ENCODE results near the gene CHST11. TPM values are rescaled to one million over a fixed set of nuclear protein-coding genes. Genes with fewer than 3 reads are reported as not detected.

Gene CHST11
- total RNA-seq, 1 donor from 2014 or later, result 44.9 TPM

DNA sequence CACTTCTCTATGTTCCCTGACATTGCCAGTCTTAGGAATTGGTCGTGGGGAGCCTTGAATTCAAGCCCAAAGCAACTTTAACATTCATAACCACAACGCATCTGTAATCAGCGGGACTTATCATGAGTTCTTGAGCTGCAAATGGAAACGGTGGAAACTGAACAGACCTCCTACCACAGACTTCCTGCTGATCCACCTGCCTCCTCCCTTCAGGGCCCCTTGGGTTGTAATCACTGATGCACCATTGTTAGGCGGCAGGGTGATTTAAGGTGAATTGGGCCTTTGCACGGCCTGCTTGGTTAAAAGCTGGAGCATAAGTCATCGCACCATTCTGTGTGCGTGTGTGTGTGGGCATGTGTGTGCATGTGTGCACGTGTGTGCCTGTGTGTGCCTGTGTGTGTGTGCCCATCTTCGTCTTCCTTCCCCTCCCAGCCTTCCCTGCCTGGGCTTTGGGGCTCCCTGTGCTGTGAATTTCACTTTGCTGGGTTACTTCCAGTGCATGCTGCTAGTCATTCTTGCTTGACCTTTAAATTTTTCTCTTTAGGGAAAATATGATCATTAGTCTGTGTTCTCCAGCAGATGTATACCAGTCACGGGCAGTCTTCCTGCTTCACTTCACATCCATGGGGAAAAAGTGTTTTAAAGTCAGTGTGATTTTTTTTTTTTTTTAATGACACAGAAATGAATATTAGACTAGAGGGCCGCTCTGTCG is 29.1 kb downstream of the CHST11 start:
- peak; percentile 85 for DNase-seq
- Mint-ChIP-seq H3K4me1 (peaks cover 84% of the 10 kb centered on the region), H3K9me3 (no peaks in the 10 kb centered on the region), H3K4me3 (peak overlapping the region; percentile 62), H3K27me3 (no peaks in the 10 kb centered on the region), H3K36me3 (ENCODE audit: low read depth) (peaks cover 46% of the 10 kb centered on the region), H3K27ac (peak overlapping the region; percentile 83)
- intact Hi-C loops (cut with micrococcal nuclease), result loop anchor here (1.0 to 2.0 kb wide), 3 partner anchors 8 to 27 kb away; no protein-coding TSS in a partner anchor

DNA sequence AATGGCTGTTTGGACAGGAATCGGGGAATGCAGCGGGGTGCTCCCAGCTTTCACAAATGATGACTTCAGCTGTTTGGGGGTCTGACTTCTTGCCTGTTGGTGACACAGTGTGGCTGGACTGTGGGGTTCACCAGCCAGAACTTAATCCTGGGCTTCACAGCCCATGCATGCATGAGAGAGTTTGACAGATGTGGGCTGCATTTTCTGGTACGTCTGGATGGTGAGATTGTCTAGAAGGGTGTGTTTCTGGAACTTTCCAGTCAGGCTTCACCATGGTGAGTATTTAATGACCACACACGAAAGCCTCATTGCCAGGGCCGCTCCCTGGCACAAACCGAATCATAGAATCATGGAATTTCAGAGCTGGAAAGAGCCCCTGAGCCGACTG is 29.6 kb downstream of the CHST11 start:
- Mint-ChIP-seq H3K4me1 (peaks cover 82% of the 10 kb centered on the region), H3K27ac (peak overlapping the region; percentile 30), H3K36me3 (ENCODE audit: low read depth) (peaks cover 42% of the 10 kb centered on the region), H3K27me3 (no peaks in the 10 kb centered on the region), H3K9me3 (no peaks in the 10 kb centered on the region), H3K4me3 (peak overlapping the region; percentile 20)
- no peak for DNase-seq
- intact Hi-C loops (cut with micrococcal nuclease), result no loop called here

DNA sequence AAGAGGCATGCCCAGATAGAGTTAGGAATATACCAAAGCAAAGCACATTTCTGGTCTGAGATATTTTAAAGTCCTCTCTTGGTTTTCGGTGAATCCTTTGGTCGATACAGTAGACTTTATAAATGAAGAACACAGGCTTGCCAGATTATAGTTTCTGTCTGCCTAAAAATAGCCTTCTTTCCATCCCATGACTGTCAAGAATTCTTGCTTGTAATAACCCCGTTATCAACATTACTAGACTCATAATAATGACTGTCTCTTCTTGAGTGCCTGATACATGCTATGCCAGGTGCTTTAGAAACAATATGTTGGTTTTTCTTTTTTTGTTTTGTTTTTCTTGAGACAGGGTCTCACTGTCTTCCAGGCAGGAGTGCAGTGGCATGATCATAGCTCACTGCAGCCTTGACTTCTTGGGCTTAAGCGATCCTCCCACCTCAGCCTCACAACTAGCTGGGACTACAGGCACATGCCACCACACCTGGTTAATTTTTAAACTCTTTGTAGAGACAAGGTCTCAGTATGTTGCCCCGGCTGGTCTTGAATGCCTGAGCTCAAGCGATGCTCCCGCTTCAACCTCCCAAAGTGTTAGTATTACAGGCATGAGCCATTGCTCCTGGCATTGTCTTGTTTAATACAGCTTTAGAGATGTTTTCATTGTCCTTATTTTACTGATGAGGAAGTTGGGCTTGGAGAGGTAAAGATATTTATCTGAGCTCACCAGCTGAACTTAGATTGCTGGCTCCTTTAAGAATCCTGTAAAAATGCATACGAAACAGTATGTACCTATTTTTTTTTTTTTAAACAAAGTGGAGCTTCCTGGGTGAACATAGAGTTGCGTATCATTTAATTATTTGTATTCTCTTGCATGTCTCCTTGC is 30.4 kb downstream of the CHST11 start:
- DNase-seq, result no peak
- H3K36me3 Mint-ChIP-seq (ENCODE audit: low read depth), result peaks cover 38% of the 10 kb centered on the region
- no peaks in the 10 kb centered on the region for H3K27me3 Mint-ChIP-seq
- H3K27ac Mint-ChIP-seq, result peak overlapping the region; percentile 45
- H3K4me1 Mint-ChIP-seq, result peaks cover 79% of the 10 kb centered on the region
- no peaks in the 10 kb centered on the region for H3K9me3 Mint-ChIP-seq
- intact Hi-C loops (cut with micrococcal nuclease), result no loop called here
- no peak overlapping the region for H3K4me3 Mint-ChIP-seq

DNA sequence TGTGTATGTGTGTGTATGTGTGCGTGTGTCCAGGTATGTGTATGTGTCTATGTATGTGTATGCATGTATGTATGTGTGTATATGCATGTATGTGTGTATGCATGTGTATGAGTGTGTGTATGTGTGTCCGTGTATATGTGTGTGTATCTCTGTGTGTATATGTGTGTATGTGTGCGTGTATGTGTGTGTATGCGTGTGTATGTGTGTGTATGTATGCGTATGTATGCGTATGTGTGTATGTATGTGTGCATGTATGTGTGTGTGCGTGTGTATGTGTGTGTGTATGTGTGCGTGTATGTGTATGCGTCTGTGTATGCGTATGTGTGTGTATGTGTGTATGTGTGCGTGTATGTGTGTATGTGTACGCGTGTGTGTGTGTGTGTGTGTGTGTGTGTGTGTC is 31.6 kb downstream of the CHST11 start:
- no peak overlapping the region for H3K4me3 Mint-ChIP-seq
- no peaks in the 10 kb centered on the region for H3K9me3 Mint-ChIP-seq
- DNase-seq, result no peak
- H3K27ac Mint-ChIP-seq, result peak overlapping the region; percentile 23
- H3K27me3 Mint-ChIP-seq, result no peaks in the 10 kb centered on the region
- peaks cover 78% of the 10 kb centered on the region for H3K4me1 Mint-ChIP-seq
- intact Hi-C loops (cut with micrococcal nuclease), result no loop called here
- H3K36me3 Mint-ChIP-seq (ENCODE audit: low read depth), result peaks cover 32% of the 10 kb centered on the region

DNA sequence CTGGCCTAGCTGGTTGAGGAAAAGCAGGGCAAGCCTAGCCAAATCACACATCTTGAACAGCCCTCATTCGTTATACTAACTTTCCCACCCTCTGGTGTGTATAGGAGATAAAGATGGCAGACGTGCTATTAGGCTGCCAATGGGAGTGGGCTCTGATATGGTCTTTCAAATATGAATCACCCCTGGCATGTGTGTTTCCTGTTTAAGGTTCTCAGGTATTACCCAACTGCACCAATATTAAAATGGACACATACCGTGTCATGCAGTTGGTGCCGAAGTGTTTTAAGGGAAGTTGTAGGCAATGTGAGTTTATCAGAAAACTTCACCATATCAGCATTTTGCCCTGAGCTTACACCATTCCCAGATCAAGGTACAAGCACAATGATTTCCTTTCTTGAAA is 33.4 kb downstream of the CHST11 start:
- peak overlapping the region; percentile 54 for H3K27ac Mint-ChIP-seq
- no peak for DNase-seq
- no peaks in the 10 kb centered on the region for H3K9me3 Mint-ChIP-seq
- intact Hi-C loops (cut with micrococcal nuclease), result no loop called here
- peaks cover 31% of the 10 kb centered on the region for H3K36me3 Mint-ChIP-seq (ENCODE audit: low read depth)
- peak overlapping the region; percentile 29 for H3K4me3 Mint-ChIP-seq
- H3K27me3 Mint-ChIP-seq, result no peaks in the 10 kb centered on the region
- H3K4me1 Mint-ChIP-seq, result peaks cover 78% of the 10 kb centered on the region

DNA sequence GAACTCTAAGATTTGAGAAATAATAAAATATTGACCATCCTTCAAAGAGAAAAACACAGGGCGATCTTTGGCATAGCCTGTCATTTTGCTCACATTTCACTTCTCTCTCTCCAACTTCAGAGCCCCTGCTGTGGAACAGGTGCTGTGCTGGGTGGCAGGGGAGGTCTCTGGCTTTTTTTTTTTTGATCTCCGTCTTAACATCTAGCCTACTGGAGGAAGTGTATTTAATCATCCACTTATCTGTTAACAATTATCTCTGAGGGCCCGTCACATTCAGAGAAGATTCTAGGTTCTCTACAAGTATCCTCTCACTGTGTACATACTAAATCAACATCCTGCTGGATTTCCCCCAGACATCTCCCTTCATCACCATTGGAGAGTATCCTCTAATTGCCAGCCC is 34.1 kb downstream of the CHST11 start:
- H3K27me3 Mint-ChIP-seq, result no peaks in the 10 kb centered on the region
- intact Hi-C loops (cut with micrococcal nuclease), result no loop called here
- peak overlapping the region; percentile 54 for H3K27ac Mint-ChIP-seq
- H3K36me3 Mint-ChIP-seq (ENCODE audit: low read depth), result peaks cover 33% of the 10 kb centered on the region
- peak overlapping the region; percentile 29 for H3K4me3 Mint-ChIP-seq
- H3K9me3 Mint-ChIP-seq, result no peaks in the 10 kb centered on the region
- peaks cover 73% of the 10 kb centered on the region for H3K4me1 Mint-ChIP-seq
- no peak for DNase-seq

DNA sequence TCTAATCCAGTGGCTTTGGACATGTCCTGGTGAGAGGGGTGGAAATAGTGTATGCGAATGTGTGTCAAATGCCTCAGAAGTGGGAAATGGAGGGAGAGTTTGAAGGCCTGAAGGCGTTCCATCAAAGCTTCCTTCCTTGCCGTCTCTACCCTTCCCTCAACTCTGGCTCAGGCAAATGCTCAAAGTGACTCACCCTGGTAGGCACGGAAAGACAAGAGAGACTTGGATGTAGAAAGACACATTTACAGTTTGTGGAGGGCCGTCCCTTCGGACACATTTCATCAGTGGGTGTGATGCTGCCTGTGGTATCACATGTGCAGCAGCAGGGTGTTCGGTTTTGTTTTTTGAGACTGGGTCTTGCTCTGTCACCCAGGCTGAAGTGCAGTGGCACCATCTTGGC is 36.7 kb downstream of the CHST11 start:
- Mint-ChIP-seq H3K4me1 (peaks cover 70% of the 10 kb centered on the region), H3K9me3 (no peaks in the 10 kb centered on the region), H3K27ac (peak overlapping the region; percentile 77), H3K36me3 (ENCODE audit: low read depth) (peaks cover 30% of the 10 kb centered on the region), H3K4me3 (no peak overlapping the region), H3K27me3 (no peaks in the 10 kb centered on the region)
- DNase-seq, result no peak
- intact Hi-C loops (cut with micrococcal nuclease), result no loop called here

DNA sequence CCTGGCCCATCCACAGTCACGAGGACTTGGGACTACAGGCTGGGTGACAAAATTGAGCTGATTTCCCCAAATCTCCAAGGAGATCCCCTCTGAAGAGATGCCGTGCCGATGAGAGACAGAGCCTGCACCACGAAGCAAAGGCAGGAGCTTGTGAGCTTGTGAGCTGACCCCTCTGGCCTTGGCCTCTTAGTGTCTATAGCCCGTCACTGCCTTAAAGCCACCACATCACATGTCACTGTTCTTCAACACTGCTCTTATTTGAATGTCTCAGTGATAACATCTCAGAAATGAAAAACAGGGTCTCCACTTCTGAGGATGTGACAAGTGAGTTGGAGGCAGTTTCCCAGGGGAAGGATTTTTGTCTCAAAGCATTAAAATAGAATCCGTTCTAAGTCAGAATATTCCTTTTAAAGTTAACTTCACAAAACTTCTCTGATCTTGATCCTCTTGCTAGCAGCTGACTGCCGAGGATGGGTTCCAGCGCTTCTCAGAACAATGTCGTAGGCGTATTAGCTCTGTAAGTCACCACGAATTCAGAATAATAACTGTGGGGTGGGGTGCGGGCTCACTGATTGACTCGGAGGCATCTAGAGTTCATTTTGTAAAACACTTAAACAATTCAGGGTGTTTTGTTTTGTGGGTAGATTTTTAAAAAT is 37.5 kb downstream of the CHST11 start:
- peaks cover 74% of the 10 kb centered on the region for H3K4me1 Mint-ChIP-seq
- intact Hi-C loops (cut with micrococcal nuclease), result loop anchor here (1.0 to 2.0 kb wide), 3 partner anchors 9 to 201 kb away; no protein-coding TSS in a partner anchor
- peak overlapping the region; percentile 81 for H3K4me3 Mint-ChIP-seq
- no peaks in the 10 kb centered on the region for H3K9me3 Mint-ChIP-seq
- peak; percentile 77 for DNase-seq
- H3K27ac Mint-ChIP-seq, result peak overlapping the region; percentile 81
- no peaks in the 10 kb centered on the region for H3K27me3 Mint-ChIP-seq
- peaks cover 32% of the 10 kb centered on the region for H3K36me3 Mint-ChIP-seq (ENCODE audit: low read depth)

DNA sequence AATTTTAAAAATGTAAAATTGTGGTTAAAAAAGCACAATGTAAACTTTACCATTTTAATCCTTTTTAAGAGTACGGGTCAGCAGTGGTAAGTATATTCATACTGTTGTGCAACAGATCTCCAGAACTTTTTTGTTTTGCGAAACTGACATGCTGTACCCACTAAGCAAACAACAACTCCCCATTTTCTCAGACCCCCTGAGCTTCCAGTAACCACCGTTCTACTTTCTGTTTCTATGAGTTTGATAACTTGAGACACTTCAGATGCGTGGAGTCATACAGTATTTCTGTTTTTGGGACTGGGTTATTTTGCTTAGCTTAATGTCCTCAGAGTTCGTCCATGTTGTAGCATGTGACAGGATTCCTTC is 38.0 kb downstream of the CHST11 start:
- DNase-seq, result peak; percentile 74

DNA sequence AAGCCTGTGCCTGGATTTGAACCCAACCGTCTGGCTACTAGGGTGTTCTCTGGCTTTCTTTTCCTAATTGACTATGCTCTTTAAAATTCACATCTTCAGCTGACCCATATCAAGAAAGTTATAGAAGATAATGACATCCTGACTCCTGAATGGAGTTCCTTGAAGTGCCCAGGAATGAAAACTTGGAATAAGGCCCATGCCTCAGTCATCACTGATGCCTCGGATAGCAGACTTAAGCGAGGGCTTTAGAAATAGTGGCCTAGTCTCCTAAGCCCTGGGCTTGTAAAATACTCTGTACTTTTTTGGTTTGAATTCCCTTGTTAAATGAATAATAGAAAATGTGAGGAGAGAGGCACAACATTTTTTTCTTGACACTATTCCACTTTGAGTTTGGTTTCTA is 39.0 kb downstream of the CHST11 start:
- DNase-seq, result no peak
- no peaks in the 10 kb centered on the region for H3K27me3 Mint-ChIP-seq
- H3K4me3 Mint-ChIP-seq, result peak overlapping the region; percentile 59
- H3K27ac Mint-ChIP-seq, result peak overlapping the region; percentile 55
- H3K9me3 Mint-ChIP-seq, result no peaks in the 10 kb centered on the region
- peaks cover 72% of the 10 kb centered on the region for H3K4me1 Mint-ChIP-seq
- intact Hi-C loops (cut with micrococcal nuclease), result loop anchor here (2.0 to 5.0 kb wide), 3 partner anchors 37 to 199 kb away; no protein-coding TSS in a partner anchor
- peaks cover 30% of the 10 kb centered on the region for H3K36me3 Mint-ChIP-seq (ENCODE audit: low read depth)

More for the DNA sequence above, 38.0 kb downstream of the CHST11 start:
- H3K9me3 Mint-ChIP-seq, result no peaks in the 10 kb centered on the region
- intact Hi-C loops (cut with micrococcal nuclease), result loop anchor here (1.0 to 5.0 kb wide), 4 partner anchors 9 to 200 kb away; no protein-coding TSS in a partner anchor
- H3K4me1 Mint-ChIP-seq, result peaks cover 74% of the 10 kb centered on the region
- H3K36me3 Mint-ChIP-seq (ENCODE audit: low read depth), result peaks cover 30% of the 10 kb centered on the region
- peak overlapping the region; percentile 81 for H3K4me3 Mint-ChIP-seq
- peak overlapping the region; percentile 81 for H3K27ac Mint-ChIP-seq
- no peaks in the 10 kb centered on the region for H3K27me3 Mint-ChIP-seq

DNA sequence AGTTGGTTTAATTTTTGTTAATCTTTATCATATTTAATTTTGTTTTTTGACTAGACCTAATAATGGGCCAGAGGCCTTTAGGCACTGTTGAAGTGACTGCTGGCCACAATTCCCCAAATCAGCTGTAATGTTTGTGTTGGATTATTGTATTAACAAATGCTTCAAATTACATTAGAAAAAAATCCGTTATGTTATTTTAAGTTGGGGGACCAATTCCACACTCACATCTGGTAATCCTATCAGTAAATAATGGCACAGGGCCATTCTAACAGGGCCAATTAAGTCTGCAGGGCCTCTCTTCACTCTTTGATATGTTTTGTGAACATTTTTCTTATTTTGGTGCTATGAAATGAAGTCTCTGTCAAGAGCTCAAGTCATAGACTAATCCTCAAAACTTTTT is 39.6 kb downstream of the CHST11 start:
- Mint-ChIP-seq H3K27me3 (no peaks in the 10 kb centered on the region), H3K4me1 (peaks cover 71% of the 10 kb centered on the region), H3K27ac (no peak overlapping the region), H3K4me3 (no peak overlapping the region), H3K9me3 (no peaks in the 10 kb centered on the region), H3K36me3 (ENCODE audit: low read depth) (peaks cover 29% of the 10 kb centered on the region)
- no peak for DNase-seq
- intact Hi-C loops (cut with micrococcal nuclease), result loop anchor here (5.0 kb wide), 1 partner anchor 176 kb away; no protein-coding TSS in a partner anchor

DNA sequence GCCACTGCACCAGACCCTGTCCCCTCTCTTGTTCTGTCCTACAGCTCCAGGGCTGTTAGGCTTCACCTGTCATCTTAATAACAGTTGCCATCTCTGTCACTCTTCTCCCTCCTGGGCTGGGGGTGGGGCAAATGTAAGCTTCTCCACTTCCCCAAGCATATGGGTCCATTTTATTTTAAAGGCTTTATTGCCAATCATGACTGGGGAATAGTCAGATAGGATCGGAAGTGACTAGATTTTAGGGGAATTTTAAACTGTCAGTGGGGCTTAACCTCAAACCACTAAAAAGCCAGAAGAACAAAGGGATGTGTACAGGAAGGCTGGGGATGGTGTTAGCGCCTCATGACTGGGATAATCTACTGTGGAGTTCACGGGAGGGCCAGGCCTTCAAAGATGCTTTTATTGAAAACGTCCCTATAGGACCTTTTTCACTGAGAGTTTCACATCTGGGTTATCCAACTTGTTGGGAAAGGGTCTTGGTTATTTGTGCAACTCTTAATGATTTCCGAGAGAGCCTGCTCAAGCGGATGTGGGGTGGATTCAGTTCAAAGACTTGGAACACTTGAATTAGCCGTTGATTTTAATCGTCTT is 41.6 kb downstream of the CHST11 start:
- H3K4me1 Mint-ChIP-seq, result peaks cover 76% of the 10 kb centered on the region
- peaks cover 27% of the 10 kb centered on the region for H3K36me3 Mint-ChIP-seq (ENCODE audit: low read depth)

DNA sequence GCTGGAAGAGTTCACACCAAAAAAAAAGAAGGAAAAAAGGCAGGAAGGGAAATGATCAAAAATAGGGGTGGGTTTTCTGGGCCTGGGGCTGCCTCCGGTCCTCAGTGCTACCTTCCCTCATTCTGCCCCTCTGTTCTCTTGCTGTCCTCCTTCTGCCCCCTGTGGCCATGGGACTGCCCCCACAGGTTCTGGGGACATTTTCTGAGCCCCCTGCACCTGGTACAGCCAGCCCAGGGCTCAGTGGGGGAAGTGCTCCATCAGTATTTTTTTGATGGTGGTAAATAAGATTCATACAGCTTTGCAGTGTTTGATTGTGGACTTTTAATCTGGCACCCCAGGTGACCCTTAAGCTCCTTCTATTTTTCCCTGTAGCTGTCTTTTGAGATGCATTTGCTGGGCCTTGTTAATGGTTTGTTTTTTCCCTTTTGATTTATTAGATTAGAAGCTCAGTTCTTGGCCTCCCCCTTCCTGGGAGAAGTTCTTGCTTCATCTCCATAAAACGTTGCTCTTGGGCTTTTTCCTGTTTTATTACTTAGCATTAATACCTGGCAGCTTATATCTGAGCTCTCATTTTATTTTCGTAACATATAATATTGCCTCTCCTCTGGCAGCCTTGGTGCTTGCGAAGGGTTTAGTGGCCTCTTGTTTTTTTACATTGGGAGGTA is 43.1 kb downstream of the CHST11 start:
- Mint-ChIP-seq H3K4me3 (no peak overlapping the region), H3K36me3 (ENCODE audit: low read depth) (peaks cover 25% of the 10 kb centered on the region), H3K27me3 (no peaks in the 10 kb centered on the region), H3K9me3 (no peaks in the 10 kb centered on the region), H3K4me1 (peaks cover 70% of the 10 kb centered on the region), H3K27ac (no peak overlapping the region)
- intact Hi-C loops (cut with micrococcal nuclease), result loop anchor here (2.0 to 5.0 kb wide), 3 partner anchors 21 to 173 kb away; no protein-coding TSS in a partner anchor
- DNase-seq, result no peak

More for the DNA sequence above, 41.6 kb downstream of the CHST11 start:
- H3K4me3 Mint-ChIP-seq, result peak overlapping the region; percentile 65
- intact Hi-C loops (cut with micrococcal nuclease), result loop anchor here (2.0 to 5.0 kb wide), 3 partner anchors 20 to 174 kb away; no protein-coding TSS in a partner anchor
- H3K27ac Mint-ChIP-seq, result peak overlapping the region; percentile 66
- peak; percentile 84 for DNase-seq
- H3K27me3 Mint-ChIP-seq, result no peaks in the 10 kb centered on the region
- H3K9me3 Mint-ChIP-seq, result no peaks in the 10 kb centered on the region
